HK-2 (cell line): ENCODE results near the gene MDM4.
A peak's percentile ranks its signal among the peaks of the same experiment; 100 is the strongest.

Experiments used
- DNase-seq: peaks from one replicate; pipeline ENCODE4 v3.0.0-alpha.2; 2018; ENCODE audit not compliant: unreplicated experiment

The MDM4 gene

DNA sequence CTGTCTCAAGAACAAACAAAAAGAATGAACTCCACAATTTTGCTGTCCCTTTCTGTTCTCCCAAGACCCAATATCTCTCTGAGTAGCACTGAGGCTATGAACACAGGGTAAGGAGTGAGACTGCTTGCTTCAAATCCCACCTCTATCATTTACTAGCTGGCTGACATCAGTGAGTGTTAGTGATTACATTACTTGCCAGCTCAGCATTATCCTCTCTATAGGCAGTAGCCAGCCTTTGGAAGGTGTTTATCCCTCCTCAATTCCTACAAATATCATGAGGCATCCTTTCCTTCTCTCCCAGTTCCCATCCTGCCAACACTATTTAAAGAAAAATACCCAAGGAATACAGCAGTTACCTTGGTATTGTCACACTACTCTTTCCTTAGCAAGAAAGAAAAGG, 24.6 kb upstream of the MDM4 start:
- DNase-seq = no peak

DNA sequence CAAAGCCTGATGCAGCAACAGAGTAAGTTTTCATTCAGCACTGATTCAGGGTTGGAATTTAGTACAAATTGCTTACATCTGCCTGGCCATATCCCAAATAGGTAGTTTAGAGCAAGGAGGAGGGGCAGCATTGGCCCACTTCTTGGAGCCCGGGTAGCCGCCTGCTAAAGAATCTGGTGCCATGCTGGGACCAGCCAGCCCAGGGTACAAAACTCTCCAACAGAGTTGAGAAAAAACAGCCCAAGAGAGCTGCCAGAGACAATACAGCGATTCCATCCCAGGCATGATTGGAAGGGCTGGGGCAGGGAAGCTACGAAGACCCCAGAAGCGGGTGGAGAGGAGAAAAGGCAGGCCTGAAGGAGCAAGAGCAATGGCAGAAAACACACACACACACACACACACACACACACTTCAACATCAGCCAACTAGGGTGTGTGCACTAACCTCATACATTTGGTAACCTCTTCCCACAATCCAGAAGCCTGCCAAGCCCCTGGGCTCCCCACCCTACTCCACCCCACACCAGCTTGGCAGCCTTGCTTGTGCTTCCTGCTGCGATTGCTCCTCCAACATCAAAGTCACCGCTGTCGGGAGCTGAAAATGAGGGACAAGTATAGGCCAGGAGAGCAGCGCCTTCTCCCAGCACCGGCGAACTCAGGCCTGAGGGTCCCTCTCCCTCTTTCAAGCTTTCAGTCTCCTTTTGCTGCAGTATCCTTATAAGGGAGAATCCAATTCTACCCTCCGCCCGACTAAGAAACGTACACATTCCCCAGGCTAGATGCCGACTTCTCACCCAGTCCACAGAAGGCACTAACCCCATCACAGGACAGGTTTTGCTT, 22.8 kb upstream of the MDM4 start:
- no peak for DNase-seq

DNA sequence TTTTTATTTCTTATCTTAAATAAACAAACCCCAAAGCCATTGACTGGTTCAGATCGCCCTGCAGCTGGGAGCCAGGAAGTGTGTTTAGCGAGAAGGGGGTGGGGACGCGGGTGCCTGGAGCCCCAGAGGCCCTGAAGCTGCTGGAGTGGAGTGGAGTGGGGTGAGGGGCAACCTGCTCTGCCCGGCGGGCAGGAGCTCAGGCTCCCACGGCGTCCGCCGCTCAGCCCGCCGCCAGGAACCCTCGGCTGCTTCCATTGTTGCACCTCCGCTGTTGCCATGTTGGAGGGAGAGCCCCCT, 22.3 kb upstream of the MDM4 start:
- peak; percentile 74 for DNase-seq

DNA sequence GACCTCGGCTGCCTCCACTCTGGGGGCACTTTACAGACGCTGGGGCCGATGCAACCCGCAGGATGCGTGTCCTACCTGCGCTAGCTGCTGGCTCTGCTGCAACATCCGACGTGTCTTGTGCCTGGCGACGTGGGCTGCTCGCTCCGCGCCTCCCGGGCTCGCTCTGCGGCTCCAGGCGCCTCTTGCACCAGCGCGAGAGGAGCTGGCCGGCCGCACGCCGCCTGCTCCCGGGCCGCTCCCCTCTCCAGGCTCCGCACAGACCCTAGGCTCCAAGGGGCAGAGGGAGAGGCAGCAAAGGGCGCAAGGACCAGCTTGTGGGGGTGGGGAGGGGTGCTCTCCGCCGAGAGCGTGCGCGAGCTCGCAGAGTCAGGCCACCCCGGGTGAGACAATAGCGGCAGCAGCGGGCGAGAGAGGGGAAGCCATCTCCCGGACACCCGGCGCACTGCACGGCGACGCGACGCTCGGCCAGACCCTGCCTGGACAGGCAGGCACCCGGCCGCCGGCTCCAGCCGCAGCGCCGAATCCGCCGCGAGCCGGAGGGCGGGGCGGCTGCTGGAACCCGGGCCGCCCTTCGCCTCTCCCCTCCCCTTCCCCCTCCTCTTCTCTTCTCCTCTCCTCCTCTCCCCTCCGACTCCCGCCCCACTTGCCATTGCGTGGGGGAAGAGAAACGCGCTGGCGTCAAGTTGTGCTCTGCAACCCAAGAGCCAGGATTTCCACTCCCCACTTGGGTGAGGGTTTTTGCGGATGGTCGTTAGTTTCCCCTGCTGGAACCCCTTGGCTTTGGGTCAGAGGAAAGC, 21.7 kb upstream of the MDM4 start, which contains the start of gene PIK3C2B:
TSS of gene PIK3C2B (minus strand) at position 525 of the 797 bp plus-strand sequence. CDS start 25,003 bp downstream, outside the sequence.
- DNase-seq = peak; percentile 90

DNA sequence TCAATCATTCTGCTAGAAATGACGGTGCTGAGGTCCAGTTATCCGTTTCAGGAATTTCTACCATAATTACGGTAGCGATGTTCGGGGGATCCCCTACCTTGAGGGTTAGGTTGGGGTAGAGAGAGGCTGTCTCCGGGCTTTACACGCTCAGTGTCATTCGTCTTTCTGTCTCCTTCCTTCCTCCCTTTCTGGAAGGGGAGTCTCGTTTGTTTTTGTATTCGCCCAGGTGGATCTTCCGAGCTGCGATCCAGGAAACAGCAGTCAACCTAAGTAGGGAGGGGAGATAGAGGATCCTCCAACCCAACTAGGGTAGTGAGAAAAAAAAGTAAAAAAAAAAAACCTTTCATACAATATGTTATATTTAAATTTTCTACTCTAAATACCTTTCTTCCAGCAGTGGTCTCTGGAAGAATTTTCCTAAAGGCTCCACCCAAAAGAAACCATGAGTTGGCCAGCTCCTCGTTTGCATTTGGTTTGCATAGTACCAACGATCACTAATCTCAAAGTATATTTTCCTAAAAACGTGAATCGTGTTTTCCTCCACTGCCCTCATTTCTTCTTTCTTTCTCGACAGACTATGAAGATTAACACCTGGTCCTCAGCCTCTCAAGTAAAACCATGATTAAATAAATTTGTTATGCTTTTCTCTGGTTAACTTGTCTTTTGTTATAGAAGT, 21.0 kb upstream of the MDM4 start:
- DNase-seq = no peak

DNA sequence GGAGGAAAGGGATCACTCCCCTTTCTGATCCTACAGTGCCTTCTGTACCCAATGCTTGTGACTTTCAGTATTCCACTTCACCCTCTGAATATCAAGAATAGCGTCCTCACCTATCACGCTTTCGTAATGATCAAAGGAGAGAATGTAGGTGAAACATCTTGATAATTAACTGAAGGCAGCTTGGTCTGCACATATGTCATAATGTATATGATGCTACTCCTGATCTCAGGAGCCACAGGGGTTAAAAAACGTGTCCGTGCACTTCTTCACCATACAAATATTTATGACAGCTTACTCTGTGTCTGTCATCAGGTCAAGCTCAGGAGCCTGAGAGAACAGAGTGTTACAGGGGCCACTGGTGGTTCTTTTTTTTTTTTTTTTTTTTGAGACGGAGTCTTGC, 20.4 kb upstream of the MDM4 start:
- DNase-seq = no peak

DNA sequence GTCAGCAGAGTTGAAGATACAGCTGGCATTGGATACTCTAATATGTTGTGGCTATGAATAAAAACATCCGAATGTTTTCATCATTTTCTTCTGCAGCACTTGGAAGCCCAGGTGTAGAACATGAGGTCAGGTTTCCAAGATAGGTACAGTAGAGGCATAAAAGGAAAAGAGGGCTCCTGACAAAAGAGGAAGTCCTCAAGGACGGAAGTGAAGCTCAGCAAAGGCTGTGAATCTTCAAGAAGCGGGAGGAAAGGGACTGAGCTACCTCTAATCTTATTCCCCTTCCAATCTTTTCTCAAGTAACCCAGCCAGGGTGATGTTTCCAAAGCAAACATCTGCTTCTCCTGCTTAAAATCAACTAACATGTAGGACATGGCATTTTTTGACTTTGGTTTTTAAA, 17.2 kb upstream of the MDM4 start:
- DNase-seq = no peak

DNA sequence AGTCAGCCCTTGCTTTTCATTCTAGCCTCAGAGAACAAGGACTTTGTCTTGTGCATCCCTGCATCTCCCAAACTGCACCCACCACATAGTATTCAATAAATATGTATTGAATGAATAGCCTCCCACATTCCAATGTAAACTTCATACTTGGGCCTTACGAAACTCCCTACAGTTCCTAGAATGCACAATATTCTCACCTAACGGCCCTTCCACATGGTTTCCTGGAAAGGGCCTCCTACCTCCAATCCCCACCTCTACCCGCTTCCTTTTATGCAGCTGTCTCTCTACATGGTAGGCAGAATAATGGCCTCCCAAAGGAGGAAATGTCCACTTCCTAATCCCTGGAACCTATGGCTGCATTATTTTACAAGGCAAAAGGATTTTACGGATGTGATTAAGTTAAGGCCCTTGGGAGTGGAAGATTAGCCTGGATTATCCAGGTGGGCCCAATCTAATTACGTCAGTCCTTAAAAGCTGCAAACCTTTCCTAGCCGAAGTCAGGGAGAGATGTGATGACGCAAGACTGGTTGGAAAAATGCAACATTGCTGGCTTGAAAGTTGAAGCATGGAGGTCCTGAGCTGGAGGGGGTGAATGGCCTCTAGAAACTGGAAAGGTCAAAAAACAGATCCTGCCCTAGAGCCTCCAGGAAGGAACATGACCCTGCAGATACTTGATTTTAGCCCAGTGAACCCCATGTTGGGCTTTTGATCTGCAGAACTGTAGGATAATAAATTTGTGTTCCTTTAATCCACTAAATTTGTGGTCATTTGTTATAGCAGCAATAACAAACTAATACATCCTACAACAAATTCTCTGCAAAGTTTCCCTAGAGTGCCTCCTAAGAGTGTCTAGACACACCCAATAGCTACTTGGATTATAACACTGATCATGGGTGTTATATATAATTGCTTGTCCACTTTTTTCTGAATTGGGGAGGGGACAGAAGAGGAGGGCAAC, 16.4 kb upstream of the MDM4 start:
- no peak for DNase-seq

DNA sequence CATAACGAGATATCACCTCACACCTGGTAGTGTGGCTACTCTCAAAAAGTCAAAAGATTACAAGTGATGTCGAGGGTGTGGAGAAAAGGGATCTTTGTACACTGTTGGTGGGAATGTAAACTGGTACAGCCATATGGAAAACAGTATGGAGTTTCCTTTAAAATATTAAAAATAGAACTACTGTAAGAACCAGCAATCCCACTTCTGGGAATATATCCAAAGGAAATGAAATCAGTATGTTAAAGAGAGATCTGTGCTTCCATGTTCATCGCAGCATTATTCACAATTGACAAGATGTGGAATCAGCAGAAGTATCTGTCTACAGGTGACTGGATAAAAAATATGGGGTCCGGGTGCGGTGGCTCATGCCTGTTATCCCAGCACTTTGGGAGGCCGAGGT, 14.0 kb upstream of the MDM4 start:
- DNase-seq = no peak

DNA sequence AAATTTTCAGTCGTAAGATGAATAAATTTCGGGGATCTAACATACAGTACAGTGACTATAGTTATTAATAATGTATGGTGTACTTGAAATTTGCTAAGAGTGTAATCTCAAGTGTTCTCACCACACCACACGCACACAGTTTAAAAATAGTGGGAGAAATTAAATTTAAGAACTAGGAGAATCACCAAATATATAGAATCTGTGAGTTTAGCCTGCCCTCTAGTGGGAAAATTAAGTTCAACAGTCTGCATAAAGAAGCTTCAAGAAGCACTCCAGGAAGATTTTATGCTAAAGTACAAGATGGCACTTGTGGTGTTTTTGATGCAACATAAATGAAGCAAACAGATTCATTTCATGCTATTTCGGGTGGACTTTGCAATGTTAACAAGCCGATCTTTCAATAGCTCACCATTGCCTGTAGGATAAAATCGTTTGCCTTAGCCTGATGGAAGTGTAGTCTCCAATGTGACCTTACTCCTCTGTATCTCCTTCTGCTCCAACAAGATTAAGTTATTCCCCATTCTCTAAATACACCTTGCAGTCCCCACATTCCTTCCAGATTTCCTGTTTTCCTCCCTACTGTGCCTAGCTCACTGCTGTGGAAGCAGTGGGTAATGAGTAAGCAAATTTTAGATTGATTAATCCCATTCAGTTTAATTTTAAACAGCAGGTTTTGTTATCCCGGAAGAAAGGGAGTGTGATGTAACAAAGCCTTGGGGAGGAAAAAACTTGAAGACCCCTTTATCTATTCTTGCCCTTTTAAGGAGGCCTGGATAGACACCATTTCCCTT, 12.9 kb upstream of the MDM4 start:
- no peak for DNase-seq

DNA sequence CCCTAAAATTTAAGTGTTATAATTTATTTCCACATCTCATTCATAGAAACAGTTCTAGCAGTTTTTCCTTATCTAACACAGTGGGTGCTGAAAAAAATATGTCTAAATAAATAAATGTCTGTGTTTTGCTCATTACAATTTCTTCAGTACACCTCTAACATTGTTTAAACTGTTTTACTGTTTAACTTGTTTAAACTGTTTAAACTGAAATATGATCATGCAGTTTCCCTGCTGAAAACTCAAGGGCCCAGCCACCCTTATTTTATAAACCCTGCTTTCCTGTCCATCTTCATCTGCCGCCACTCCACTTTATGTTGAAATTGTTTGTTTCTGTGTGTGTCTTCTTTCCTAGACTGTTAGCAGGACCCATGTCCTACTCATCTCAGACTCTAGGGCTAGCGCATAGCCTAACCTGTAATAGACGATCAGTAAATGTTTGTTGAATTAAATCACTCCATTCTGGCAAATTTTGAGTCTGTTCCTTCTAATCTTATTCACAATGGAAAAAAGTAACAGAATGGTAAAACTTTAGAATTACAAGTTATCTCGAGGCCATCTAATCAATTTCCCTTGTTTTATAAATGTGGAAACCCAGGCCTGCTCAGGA, 12.2 kb upstream of the MDM4 start:
- no peak for DNase-seq

DNA sequence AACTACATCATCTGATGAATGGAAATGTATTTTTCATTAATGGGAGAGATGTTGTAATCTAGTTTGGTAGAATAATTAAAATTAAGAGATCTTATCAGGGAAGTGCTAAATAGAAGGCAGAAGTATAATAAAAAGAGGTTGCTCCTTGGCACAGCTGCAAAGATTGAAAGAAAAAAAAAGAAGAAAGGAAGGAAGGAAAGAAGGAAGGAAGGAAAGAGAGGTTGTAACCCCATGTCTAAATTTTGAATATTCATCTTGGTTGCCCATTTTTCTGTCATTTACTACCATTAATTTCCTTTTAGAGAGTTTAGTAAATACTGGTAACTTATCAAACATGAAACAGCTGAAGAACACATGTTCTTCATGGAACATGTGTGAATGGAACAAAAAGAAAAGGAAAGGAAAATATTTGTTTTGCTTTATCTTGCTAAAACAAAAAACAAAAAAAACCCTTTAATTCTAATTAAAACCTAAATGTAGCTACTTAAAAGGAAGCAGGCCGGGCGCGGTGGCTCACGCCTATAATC, 10.5 kb upstream of the MDM4 start:
- DNase-seq = no peak

DNA sequence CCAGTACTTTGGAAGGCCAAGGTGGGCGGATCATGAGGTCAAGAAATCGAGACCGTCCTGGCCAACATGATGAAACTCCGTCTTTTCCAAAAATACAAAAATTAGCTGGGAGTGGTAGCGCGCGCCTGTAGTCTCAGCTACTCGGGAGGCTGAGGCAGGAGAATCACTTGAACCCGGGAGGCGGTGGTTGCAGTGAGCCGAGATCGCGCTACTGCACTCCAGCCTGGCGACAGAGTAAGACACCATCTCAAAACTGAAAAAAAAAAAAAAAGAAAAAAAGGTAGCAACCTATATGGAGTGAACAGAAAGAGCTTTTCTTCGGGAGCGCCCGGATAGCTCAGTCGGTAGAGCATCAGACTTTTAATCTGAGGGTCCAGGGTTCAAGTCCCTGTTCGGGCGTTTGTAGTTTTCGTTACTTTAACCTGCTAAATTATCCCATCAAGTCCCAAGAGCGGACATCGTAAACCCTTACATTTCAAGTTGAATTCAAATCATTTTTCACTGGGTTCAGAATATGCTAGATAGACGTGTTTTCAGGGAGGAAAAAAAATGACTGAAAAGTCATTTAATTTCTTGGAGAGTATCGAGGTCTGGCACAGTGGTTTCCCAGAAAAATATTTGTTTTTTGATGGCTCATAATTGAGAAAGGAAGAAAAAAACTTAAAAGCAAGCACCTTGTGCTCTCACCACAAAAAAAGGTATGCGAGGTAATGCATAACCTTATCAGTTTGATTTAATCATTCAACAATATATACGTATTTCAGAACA, 9.8 kb upstream of the MDM4 start:
- peak; percentile 83 for DNase-seq

DNA sequence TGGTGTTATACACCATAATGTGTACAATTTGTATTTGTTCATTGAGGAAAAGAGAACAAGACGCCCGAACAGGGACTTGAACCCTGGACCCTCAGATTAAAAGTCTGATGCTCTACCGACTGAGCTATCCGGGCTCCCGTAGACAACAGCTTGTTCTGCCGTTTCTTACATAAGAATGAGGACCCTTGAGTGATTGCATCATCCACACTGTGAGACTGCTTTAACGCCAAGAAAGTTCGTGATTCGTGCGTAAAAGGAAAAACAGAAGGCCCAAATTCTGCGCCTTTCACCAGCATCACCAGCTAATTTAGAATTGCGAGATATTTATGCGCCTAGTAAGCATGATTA, 9.3 kb upstream of the MDM4 start:
- DNase-seq = peak; percentile 97

DNA sequence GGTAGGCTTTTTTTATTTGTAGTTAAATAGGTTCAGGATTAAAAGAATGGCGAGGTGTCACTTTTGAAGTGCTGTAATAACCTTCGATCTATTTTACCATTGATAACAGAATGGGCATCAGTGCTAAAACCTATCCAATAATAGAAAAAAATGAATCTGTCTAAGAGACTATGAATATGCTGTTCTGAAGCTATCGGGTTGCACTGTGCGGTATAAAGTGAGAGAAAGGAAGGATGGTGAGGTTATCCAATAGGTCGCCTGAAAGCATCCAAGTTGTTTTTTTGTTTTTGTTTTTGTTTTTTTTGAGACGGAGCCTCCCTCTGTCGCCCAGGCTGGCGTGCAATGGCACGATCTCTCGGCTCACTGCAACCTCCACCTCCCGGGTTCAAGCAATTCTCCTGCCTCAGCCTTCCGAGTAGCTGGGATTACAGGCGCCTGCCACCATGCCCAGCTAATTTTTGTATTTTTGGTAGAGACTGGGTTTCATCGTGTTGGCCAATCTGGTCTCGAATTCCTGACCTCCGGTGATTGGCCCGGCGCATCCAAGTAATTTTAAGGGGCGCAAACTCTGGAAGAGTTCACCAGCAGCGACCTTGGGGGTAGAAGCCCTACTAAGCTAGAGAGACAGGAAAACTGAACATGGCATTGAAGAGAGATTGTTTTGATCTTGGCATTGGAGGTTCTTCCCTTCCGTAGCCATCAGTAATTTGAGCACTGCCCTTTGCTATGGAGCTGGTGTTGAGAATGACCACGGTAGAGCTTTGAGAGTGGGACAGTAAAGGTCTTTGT, 8.7 kb upstream of the MDM4 start:
- DNase-seq = peak; percentile 63

DNA sequence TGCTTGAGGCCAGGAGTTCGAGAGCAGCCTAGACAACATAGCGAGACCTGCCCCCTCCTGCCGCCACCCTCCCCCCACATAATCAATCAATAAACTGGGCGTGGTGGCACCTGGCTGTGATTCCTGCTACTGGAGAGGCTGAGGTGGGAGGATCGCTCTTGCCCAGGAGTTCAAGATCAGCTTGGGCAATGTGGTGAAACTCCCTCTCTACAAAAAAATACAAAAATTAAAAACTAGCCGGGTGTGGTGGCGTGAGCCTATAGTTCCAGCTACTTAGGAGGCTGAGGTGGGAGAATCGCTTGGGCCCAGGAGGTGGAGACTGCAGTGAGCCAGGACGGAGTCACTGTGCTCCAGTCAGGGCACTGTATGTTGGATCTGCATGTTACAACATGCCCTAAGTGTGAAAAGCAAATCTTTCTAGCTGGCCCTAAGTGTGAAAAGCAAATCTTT, 7.0 kb upstream of the MDM4 start:
- no peak for DNase-seq

DNA sequence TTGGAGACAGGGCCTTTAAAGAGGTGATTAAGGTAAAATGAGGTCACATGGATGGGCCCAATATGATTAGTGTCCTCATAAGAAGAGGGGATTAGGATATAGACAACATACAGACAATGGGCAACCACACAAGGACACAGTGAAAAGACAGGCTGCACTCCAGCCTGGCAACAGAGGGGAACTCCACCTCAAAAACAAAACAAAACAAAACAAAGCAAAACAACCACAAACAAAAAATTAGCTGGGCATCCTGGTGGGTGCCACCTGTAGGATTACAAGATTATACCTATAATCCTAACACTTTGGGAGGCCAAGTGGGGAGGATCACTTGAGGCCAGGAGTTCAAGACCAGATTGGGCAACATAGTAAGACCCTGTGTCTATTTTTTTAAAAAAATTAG, 4.8 kb upstream of the MDM4 start:
- DNase-seq = no peak

DNA sequence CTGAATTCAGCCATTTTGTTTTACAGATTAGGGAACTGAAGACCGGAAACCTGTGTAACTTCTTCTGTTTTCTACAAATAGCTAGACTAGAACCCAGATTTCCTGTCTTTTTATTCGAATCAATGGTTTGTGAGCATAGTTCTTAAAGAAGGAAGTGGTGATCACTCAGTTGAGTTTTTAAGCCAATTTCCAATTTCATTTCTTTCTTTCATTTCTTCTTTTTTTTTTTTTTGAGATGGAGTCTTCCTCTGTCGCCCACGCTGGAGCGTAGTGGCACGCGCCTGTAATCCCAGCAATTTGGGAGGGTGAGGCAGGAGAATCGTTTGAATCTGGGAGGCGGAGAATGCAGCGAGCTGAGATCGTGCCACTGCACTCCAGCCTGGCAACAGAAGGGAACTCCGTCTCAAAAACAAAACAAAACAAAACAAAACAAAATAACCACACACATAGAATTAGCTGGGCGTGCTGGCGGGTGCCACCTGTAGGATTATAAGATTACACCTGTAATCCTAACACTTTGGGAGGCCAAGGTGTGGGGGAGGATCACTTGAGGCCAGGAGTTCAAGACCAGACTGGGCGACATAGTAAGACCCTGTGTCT, 3.0 kb upstream of the MDM4 start:
- no peak for DNase-seq
